Esophagus muscularis mucosa (tissue), 4 donors: ENCODE results near the gene XRRA1.

Source experiments
- EP300 ChIP-seq: sonication (generic); formaldehyde crosslinking; IDR thresholded peaks from one replicate; pipeline ENCODE4 v1.6.1; 2017; ENCODE audit warnings: antibody characterized with exemption
- POLR2A ChIP-seq: fragments of 450-650 bp; IDR thresholded peaks from one replicate; pipeline ENCODE4 v1.6.1; 2017; ENCODE audit warnings: antibody characterized with exemption, moderate library complexity, mild to moderate bottlenecking, low read depth
- POLR2AphosphoS5 ChIP-seq, 2 donors: sonication (generic); formaldehyde crosslinking; IDR thresholded peaks; one replicate each; pipeline ENCODE4 v1.6.1; 2017; ENCODE audit warnings: antibody characterized with exemption in 2 of 2
- TF ChIP-seq, protein P1 (sequence below), 3 experiments: fragments of 200-600 bp in 2 of 3; fragments of 450-650 bp in 1 of 3; sonication (generic) in 2 of 3; IDR thresholded peaks; one replicate each; pipeline ENCODE4 v1.5.1; 2017 to 2019; ENCODE audit warnings: antibody characterized with exemption in 3 of 3, mild to moderate bottlenecking in 2 of 3, moderate library complexity in 1 of 3

DNA sequence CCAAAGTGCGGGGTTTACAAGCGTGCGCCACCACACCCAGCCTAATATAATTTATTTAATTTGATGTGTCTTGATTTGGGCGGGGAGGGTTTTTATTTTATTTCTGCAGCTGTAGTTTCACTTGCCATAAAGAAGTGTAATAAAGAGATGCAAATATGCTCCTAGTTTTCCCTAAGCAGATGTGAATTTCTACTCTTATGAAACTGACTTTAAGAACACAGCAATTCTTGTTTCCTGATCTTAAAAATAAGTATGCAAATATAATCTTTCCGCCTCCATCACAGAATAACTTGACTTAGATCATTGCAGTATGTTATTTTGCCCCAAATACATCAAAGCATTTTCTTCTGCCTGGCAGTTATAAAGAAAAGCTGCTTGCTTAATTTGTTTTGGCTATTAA is 4.6 kb upstream of the XRRA1 start:
- TF ChIP-seq, protein P1, sequence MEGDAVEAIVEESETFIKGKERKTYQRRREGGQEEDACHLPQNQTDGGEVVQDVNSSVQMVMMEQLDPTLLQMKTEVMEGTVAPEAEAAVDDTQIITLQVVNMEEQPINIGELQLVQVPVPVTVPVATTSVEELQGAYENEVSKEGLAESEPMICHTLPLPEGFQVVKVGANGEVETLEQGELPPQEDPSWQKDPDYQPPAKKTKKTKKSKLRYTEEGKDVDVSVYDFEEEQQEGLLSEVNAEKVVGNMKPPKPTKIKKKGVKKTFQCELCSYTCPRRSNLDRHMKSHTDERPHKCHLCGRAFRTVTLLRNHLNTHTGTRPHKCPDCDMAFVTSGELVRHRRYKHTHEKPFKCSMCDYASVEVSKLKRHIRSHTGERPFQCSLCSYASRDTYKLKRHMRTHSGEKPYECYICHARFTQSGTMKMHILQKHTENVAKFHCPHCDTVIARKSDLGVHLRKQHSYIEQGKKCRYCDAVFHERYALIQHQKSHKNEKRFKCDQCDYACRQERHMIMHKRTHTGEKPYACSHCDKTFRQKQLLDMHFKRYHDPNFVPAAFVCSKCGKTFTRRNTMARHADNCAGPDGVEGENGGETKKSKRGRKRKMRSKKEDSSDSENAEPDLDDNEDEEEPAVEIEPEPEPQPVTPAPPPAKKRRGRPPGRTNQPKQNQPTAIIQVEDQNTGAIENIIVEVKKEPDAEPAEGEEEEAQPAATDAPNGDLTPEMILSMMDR (IDR thresholded peaks at IDR 0.05) = no peak
- no peak for TF ChIP-seq POLR2A
- TF ChIP-seq POLR2AphosphoS5 (IDR thresholded peaks at IDR 0.05) = no peak
- TF ChIP-seq EP300 = no peak
